Hair follicle dermal papilla cell (primary cell): ENCODE results near the gene TCAIM. TPM values are rescaled to one million over a fixed set of nuclear protein-coding genes. Genes with fewer than 3 reads are reported as not detected.

Experiments used
- total RNA-seq: library from RNA; depleted of rRNA; stranded (reverse); fragments of >200 nt; gene quantifications from 2 replicates; pipeline ENCODE4 v1.2.3, GENCODE V29; 2012

TCAIM gene
- 19.4 and 21.9 TPM in 2 replicates for total RNA-seq

GRCh38 chr3:44338010-44338827 lies at the start of gene TCAIM:
TCAIM (plus strand) TSS chr3:44338766; CDS start chr3:44354783, 16,017 bp downstream.

Other genes with a start within 250 kb of the TCAIM start
- not detected in 2 replicates for gene TOPAZ1, start 96.9 kb upstream of the TCAIM start, total RNA-seq
- gene ZNF445, start 138.9 kb downstream of the TCAIM start, total RNA-seq: 9.2 and 10.5 TPM in 2 replicates
- gene ZKSCAN7, start 216.4 kb downstream of the TCAIM start, total RNA-seq: 7.2 and 10.5 TPM in 2 replicates
- gene ZNF660, start 246.2 kb downstream of the TCAIM start, total RNA-seq: 1.7 and 3.9 TPM in 2 replicates